CD4-positive, alpha-beta T cell (primary cell): ENCODE data around the gene KSR2. TPM values are rescaled to one million over a fixed set of nuclear protein-coding genes. Genes with fewer than 3 reads are reported as not detected.

Experiments
- ATAC-seq: fragments of 200-7000 bp; cut with Tn5 transposase; one replicate; pipeline ENCODE4 v1.10.0; 2022; ENCODE audit warnings: mild to moderate bottlenecking; ENCODE audit not compliant: poor library complexity
- CTCF ChIA-PET: fragments of 350-600 bp; sonication (Branson Sonifier 250); formaldehyde crosslinking; loops from one replicate; lab custom pipeline; 2021; ENCODE audit warnings: antibody characterized with exemption, inconsistent platforms; lab: Charles Lee
- POLR2A ChIA-PET: fragments of 350-600 bp; sonication (Branson Sonifier 250); formaldehyde crosslinking; loops from one replicate; lab custom pipeline; 2021; ENCODE audit warnings: antibody characterized with exemption, inconsistent platforms; lab: Charles Lee
- DNase-seq, 14 experiments: peaks; one replicate each; pipeline ENCODE4 v3.0.0-alpha.2; 2013 to 2020; ENCODE audit warnings: mixed read lengths in 2 of 14
- H3K27ac ChIP-seq, 2 donors: one replicate each; pipeline versions ENCODE4 v1.5.1 to v1.7.0; 2013; ENCODE audit warnings: low read length in 2 of 2, low read depth in 1 of 2, mild to moderate bottlenecking in 1 of 2
- H3K27me3 ChIP-seq, 2 experiments: 1 replicate in 1 of 2; 2 replicates in 1 of 2; pipeline versions ENCODE4 v1.6.1 to v1.7.0; 2013; ENCODE audit warnings: low read length in 2 of 2, control low read depth in 1 of 2, mild to moderate bottlenecking in 1 of 2, moderate library complexity in 1 of 2; ENCODE audit not compliant: insufficient read depth in 2 of 2, control insufficient read depth in 1 of 2
- H3K36me3 ChIP-seq: one replicate; pipeline ENCODE4 v1.6.1; 2013; ENCODE audit warnings: low read length, control low read depth; ENCODE audit not compliant: insufficient read depth
- H3K4me1 ChIP-seq: one replicate; pipeline ENCODE4 v1.6.1; 2013; ENCODE audit warnings: low read length, control low read depth; ENCODE audit not compliant: insufficient read depth
- H3K4me3 ChIP-seq: one replicate; pipeline ENCODE4 v1.5.1; 2013; ENCODE audit warnings: mild to moderate bottlenecking, low read length, moderate library complexity
- H3K9me3 ChIP-seq, 2 experiments: 1 replicate in 1 of 2; 2 replicates in 1 of 2; pipeline versions ENCODE4 v1.6.1 to v1.7.0; 2013; ENCODE audit warnings: low read length in 2 of 2, mild to moderate bottlenecking in 2 of 2, control low read depth in 1 of 2, moderate library complexity in 1 of 2; ENCODE audit not compliant: control insufficient read depth in 1 of 2, insufficient read depth in 1 of 2
- H3K27ac Mint-ChIP-seq: one replicate; pipeline ENCODE4 v1.8.0; 2020; ENCODE audit warnings: mixed read lengths
- H3K27me3 Mint-ChIP-seq: one replicate; pipeline ENCODE4 v1.8.0; 2021; ENCODE audit warnings: mixed read lengths
- H3K36me3 Mint-ChIP-seq: one replicate; pipeline ENCODE4 v1.8.0; 2021; ENCODE audit warnings: low read depth, mixed read lengths
- H3K4me1 Mint-ChIP-seq: one replicate; pipeline ENCODE4 v1.8.0; 2021; ENCODE audit warnings: low read depth, mixed read lengths
- H3K4me3 Mint-ChIP-seq: one replicate; pipeline ENCODE4 v1.8.0; 2020; ENCODE audit warnings: mild to moderate bottlenecking, mixed read lengths
- H3K9me3 Mint-ChIP-seq: one replicate; pipeline ENCODE4 v1.8.0; 2020; ENCODE audit warnings: mixed read lengths
- intact Hi-C, 2 experiments: fragments of 100-400 bp; cut with DNase I in 1 of 2; cut with micrococcal nuclease in 1 of 2; formaldehyde crosslinking; loops; one replicate each; pipeline versions ENCODE4 v1.15.1 to v1.9.0; 2023 to 2025; cut with DNase I, micrococcal nuclease
- total RNA-seq, 174 experiments: library from RNA in 2 of 174; stranded (reverse) in 2 of 174; gene quantifications; one replicate each; pipeline ENCODE4 v1.2.3 and lab custom pipeline; 2021 to 2026
- TF ChIP-seq, protein P1 (sequence below): fragments of 200-600 bp; IDR thresholded peaks from one replicate; pipeline ENCODE4 v1.8.0; 2022; ENCODE audit warnings: antibody characterized with exemption, mild to moderate bottlenecking

The KSR2 gene
- total RNA-seq, 2 experiments from 2014 or later: 0.05 to 0.17 TPM

DNA sequence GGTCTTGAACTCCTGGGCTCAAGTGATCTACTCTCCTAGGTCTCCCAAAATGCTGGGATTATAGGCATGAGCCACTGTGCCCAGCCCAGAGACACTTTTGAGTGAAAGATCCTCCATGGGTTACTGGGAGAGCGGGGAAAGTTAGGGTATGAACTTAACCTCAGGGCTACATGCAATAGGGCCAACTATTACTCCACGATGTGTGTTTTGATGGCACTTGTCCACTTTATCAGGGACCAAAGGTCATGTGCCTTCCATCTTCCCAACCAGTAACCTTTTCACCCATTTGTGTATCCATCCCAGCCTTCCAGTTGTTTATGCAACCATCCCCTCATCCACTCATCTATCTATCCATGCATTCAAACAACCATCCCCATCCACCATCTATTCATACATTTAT is 546.8 kb downstream of the KSR2 start:
- Mint-ChIP-seq H3K9me3 (peaks cover 4% of the 10 kb centered on the region), H3K27me3 (peaks cover 13% of the 10 kb centered on the region), H3K4me1 (no peaks in the 10 kb centered on the region), H3K36me3 (no peaks in the 10 kb centered on the region), H3K4me3 (no peak overlapping the region), H3K27ac (no peak overlapping the region)
- ChIA-PET CTCF (no interaction called here), POLR2A (no interaction called here)
- intact Hi-C loops: no loop called here
- Histone ChIP-seq H3K36me3 (no peaks in the 10 kb centered on the region), H3K4me1 (no peaks in the 10 kb centered on the region), H3K27ac (no peak overlapping the region), H3K27me3 (peaks cover 0 to 6% of the 10 kb centered on the region in 2 experiments), H3K9me3 (peaks cover 0 to 14% of the 10 kb centered on the region in 2 experiments), H3K4me3 (no peak overlapping the region)
- TF ChIP-seq, protein P1, sequence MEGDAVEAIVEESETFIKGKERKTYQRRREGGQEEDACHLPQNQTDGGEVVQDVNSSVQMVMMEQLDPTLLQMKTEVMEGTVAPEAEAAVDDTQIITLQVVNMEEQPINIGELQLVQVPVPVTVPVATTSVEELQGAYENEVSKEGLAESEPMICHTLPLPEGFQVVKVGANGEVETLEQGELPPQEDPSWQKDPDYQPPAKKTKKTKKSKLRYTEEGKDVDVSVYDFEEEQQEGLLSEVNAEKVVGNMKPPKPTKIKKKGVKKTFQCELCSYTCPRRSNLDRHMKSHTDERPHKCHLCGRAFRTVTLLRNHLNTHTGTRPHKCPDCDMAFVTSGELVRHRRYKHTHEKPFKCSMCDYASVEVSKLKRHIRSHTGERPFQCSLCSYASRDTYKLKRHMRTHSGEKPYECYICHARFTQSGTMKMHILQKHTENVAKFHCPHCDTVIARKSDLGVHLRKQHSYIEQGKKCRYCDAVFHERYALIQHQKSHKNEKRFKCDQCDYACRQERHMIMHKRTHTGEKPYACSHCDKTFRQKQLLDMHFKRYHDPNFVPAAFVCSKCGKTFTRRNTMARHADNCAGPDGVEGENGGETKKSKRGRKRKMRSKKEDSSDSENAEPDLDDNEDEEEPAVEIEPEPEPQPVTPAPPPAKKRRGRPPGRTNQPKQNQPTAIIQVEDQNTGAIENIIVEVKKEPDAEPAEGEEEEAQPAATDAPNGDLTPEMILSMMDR: no peak
- ATAC-seq: no peak
- no peak for DNase-seq

DNA sequence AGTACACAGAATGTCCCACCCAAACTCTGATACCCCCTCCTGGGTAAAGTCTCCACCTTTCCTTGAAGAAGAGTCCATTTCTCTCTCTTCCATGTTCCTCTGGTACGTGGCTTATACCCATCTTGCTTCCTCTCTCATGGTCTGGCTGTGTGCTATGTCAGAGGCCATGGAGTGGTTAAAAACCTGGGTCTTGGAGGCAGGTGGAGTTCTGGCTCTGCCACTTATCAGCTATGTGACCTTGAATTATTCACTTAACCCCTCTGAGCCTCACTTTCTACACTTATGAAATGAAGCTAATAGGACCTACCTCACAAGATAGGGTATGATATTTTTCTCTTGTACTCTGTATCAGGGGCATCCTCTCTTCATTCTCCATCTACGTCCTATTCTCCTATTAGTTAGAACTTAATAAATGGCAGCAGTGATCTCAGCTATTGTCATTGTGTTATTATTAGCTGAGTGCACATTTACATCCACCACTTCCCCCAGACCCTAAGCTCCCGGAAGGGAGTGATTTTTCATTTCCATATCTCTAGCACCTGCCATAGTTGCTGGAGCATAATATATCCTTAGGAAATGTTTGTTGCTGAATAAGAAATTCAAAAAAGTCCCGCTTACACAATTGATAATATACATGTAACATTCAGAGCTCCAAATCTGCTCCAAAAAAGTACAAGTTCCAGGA is 547.6 kb downstream of the KSR2 start:
- no peaks in the 10 kb centered on the region for H3K4me1 ChIP-seq
- H3K4me1 Mint-ChIP-seq: no peaks in the 10 kb centered on the region
- H3K4me3 ChIP-seq: no peak overlapping the region
- intact Hi-C loops: no loop called here
- ATAC-seq: no peak
- no peak for DNase-seq
- peaks cover 13% of the 10 kb centered on the region for H3K27me3 Mint-ChIP-seq
- no peak overlapping the region for H3K4me3 Mint-ChIP-seq
- ChIA-PET POLR2A (no interaction called here), CTCF (no interaction called here)
- H3K27me3 ChIP-seq: peaks cover 0 to 6% of the 10 kb centered on the region in 2 experiments
- H3K27ac Mint-ChIP-seq: no peak overlapping the region
- peaks cover 4% of the 10 kb centered on the region for H3K9me3 Mint-ChIP-seq
- H3K9me3 ChIP-seq: peaks cover 0 to 18% of the 10 kb centered on the region in 2 experiments
- no peaks in the 10 kb centered on the region for H3K36me3 ChIP-seq
- TF ChIP-seq, protein P1: no peak
- H3K27ac ChIP-seq: no peak overlapping the region
- H3K36me3 Mint-ChIP-seq: no peaks in the 10 kb centered on the region

- H3K36me3 Mint-ChIP-seq: no peaks in the 10 kb centered on the region
- no peak overlapping the region for H3K4me3 ChIP-seq
- no peak overlapping the region for H3K27ac ChIP-seq
- H3K9me3 ChIP-seq: peaks cover 0 to 12% of the 10 kb centered on the region in 2 experiments
- H3K27me3 ChIP-seq: no peaks in the 10 kb centered on the region
- no peaks in the 10 kb centered on the region for H3K4me1 ChIP-seq
- no peak overlapping the region for H3K27ac Mint-ChIP-seq
- ChIA-PET CTCF (no interaction called here), POLR2A (no interaction called here)
- TF ChIP-seq, protein P1: no peak
- no peaks in the 10 kb centered on the region for H3K4me1 Mint-ChIP-seq
- H3K4me3 Mint-ChIP-seq: no peak overlapping the region
- DNase-seq (no peak), ATAC-seq (no peak)
- peaks cover 6% of the 10 kb centered on the region for H3K27me3 Mint-ChIP-seq
- H3K9me3 Mint-ChIP-seq: no peaks in the 10 kb centered on the region
- H3K36me3 ChIP-seq: no peaks in the 10 kb centered on the region
- intact Hi-C loops: no loop called here
Measured at GRCh38 chr12:117417004-117417403, 551.8 kb downstream of the KSR2 start.
